CD4-positive, alpha-beta T cell treated with Interleukin-2 at 100 ng/mL for 4 hours (primary cell): ENCODE data around the gene TXNDC2.
"Not testable (repeated sequence)": the region's sequence is repeated elsewhere in the genome, so short reads cannot be mapped to it uniquely, and the experiment has no call there.

ENCODE experiments used
- DNase-seq: peaks from one replicate; pipeline ENCODE4 v3.0.0-alpha.2; 2020; ENCODE audit warnings: low spot score

The TXNDC2 gene

GRCh38 chr18:9884532-9885140 is 1.1 kb upstream of the TXNDC2 start:
- DNase-seq, result no peak

GRCh38 chr18:9886005-9886348 is 204 bp downstream of the TXNDC2 start:
- DNase-seq, result no peak

GRCh38 chr18:9887992-9888391 is 2.2 kb downstream of the TXNDC2 start:
- no peak for DNase-seq

GRCh38 chr18:9890196-9890595 is 4.4 kb downstream of the TXNDC2 start:
- no peak for DNase-seq

- no peak for DNase-seq
Measured at GRCh38 chr18:9890957-9891356, 5.2 kb downstream of the TXNDC2 start.

- DNase-seq, result not testable (repeated sequence)
Measured at GRCh38 chr18:9891515-9891914, 5.7 kb downstream of the TXNDC2 start.

GRCh38 chr18:9894454-9895068 is 8.8 kb downstream of the TXNDC2 start:
- DNase-seq, result no peak

- DNase-seq, result no peak
Measured at GRCh38 chr18:9897129-9897528, 11.4 kb downstream of the TXNDC2 start.

GRCh38 chr18:9897787-9898291 is 12.1 kb downstream of the TXNDC2 start:
- not testable (repeated sequence) for DNase-seq

- no peak for DNase-seq
Measured at GRCh38 chr18:9898792-9899549, 13.2 kb downstream of the TXNDC2 start.

- DNase-seq, result not testable (repeated sequence)
Measured at GRCh38 chr18:9899550-9899930, 13.8 kb downstream of the TXNDC2 start.

GRCh38 chr18:9900699-9901098 is 14.9 kb downstream of the TXNDC2 start:
- DNase-seq, result no peak

GRCh38 chr18:9901377-9901776 is 15.6 kb downstream of the TXNDC2 start:
- no peak for DNase-seq

GRCh38 chr18:9902264-9902663 is 16.5 kb downstream of the TXNDC2 start:
- DNase-seq, result not testable (repeated sequence)

- DNase-seq, result no peak
Measured at GRCh38 chr18:9902832-9903231, 17.1 kb downstream of the TXNDC2 start.

- DNase-seq, result no peak
Measured at GRCh38 chr18:9905401-9905922, 19.7 kb downstream of the TXNDC2 start.

GRCh38 chr18:9906481-9906880 is 20.7 kb downstream of the TXNDC2 start:
- no peak for DNase-seq

GRCh38 chr18:9907867-9908266 is 22.1 kb downstream of the TXNDC2 start:
- DNase-seq, result no peak

- no peak for DNase-seq
Measured at GRCh38 chr18:9910071-9910470, 24.3 kb downstream of the TXNDC2 start.

GRCh38 chr18:9910661-9911060 is 24.9 kb downstream of the TXNDC2 start:
- DNase-seq, result no peak

- no peak for DNase-seq
Measured at GRCh38 chr18:9911226-9911625, 25.5 kb downstream of the TXNDC2 start.

- DNase-seq, result not testable (repeated sequence)
Measured at GRCh38 chr18:9912285-9912684, 26.5 kb downstream of the TXNDC2 start.

GRCh38 chr18:9913151-9913525 is 27.4 kb downstream of the TXNDC2 start:
- no peak for DNase-seq
